GM12878 (cell line): ENCODE measurements around the gene JMJD7. TPM values are rescaled to one million over a fixed set of nuclear protein-coding genes. Genes with fewer than 3 reads are reported as not detected.

Experiments
- ATAC-seq: fragments of 200-7000 bp; cut with Tn5 transposase; 3 replicates; pipeline ENCODE4 v1.9.1; 2020; ENCODE audit warnings: mild to moderate bottlenecking, moderate library complexity
- BruUV-seq: library from RNA; stranded (reverse); fragments of 400-500 nt; replicated peaks from 2 replicates; lab custom pipeline; 2021; lab: Mats Ljungman, UMichigan
- CTCF ChIA-PET: fragments of 300-600 bp; sonication (Branson Sonifier 250); formaldehyde crosslinking; extraction: SDS; loops from one replicate; lab custom pipeline; 2021; ENCODE audit warnings: inconsistent platforms; lab: Yijun Ruan, JAX
- POLR2A ChIA-PET: fragments of 350-600 bp; formaldehyde crosslinking; extraction: SDS; loops from one replicate; lab custom pipeline; 2021; ENCODE audit warnings: inconsistent platforms; lab: Charles Lee
- RAD21 ChIA-PET: fragments of 300-600 bp; sonication (Branson Sonifier 250); formaldehyde crosslinking; loops from one replicate; lab custom pipeline; 2023; ENCODE audit warnings: antibody characterized with exemption; ENCODE audit not compliant: unreplicated experiment; lab: Charles Lee
- SMC1A ChIA-PET: fragments of 300-600 bp; sonication (Branson Sonifier 250); formaldehyde crosslinking; loops from one replicate; lab custom pipeline; 2023; ENCODE audit not compliant: unreplicated experiment, uncharacterized antibody; lab: Charles Lee
- DNase-seq: peaks from one replicate; pipeline ENCODE4 v3.0.0-alpha.2; 2011; ENCODE audit warnings: low read depth, low spot score
- FAIRE-seq: peaks from 3 replicates; lab custom pipeline; 2011; peaks lifted over from hg19 to GRCh38; lab: Jason Lieb, UNC
- H2AFZ ChIP-seq: 2 replicates; pipeline ENCODE4 v1.6.0; 2011; ENCODE audit warnings: low read depth, low read length, control low read depth; ENCODE audit not compliant: control insufficient read depth
- H3K27ac ChIP-seq: 2 replicates; pipeline ENCODE4 v1.5.1; 2011; ENCODE audit warnings: control low read depth; ENCODE audit not compliant: control insufficient read depth, insufficient read depth
- H3K27me3 ChIP-seq, 2 experiments: replicated peaks in 1 of 2; 2 replicates each; pipeline versions ENCODE4 v1.6.0 to v1.6.1; 2011; ENCODE audit warnings: low read length in 1 of 2; ENCODE audit not compliant: control insufficient read depth in 2 of 2, insufficient read depth in 2 of 2
- H3K36me3 ChIP-seq, 2 experiments: 2 replicates each; pipeline ENCODE4 v1.5.1; 2011; ENCODE audit warnings: low read length in 1 of 2; ENCODE audit not compliant: control insufficient read depth in 2 of 2, insufficient read depth in 2 of 2
- H3K4me1 ChIP-seq: 2 replicates; pipeline ENCODE4 v1.6.1; 2011; ENCODE audit warnings: mild to moderate bottlenecking, low read length, moderate library complexity, mixed read lengths; ENCODE audit not compliant: control insufficient read depth, insufficient read depth
- H3K4me2 ChIP-seq: 2 replicates; pipeline ENCODE4 v1.6.0; 2011; ENCODE audit warnings: control low read depth; ENCODE audit not compliant: control insufficient read depth, insufficient read depth
- H3K4me3 ChIP-seq: fragments of 200-600 bp; sonication (generic); 2 replicates; pipeline ENCODE4 v1.5.1; 2016
- H3K79me2 ChIP-seq: 2 replicates; pipeline ENCODE4 v1.6.0; 2011; ENCODE audit warnings: low read length; ENCODE audit not compliant: control insufficient read depth, insufficient read depth
- H3K9ac ChIP-seq: 2 replicates; pipeline ENCODE4 v1.8.0; 2011; ENCODE audit warnings: low read length, control low read depth, mixed read lengths; ENCODE audit not compliant: control insufficient read depth, insufficient read depth
- H3K9me3 ChIP-seq: replicated peaks from 3 replicates; pipeline ENCODE4 v1.5.1; 2011; ENCODE audit warnings: mild to moderate bottlenecking, low read length; ENCODE audit not compliant: control insufficient read depth, insufficient read depth
- H4K20me1 ChIP-seq: 2 replicates; pipeline ENCODE4 v1.6.0; 2011; ENCODE audit not compliant: control insufficient read depth, insufficient read depth
- ASH2L ChIP-seq: fragments of 300-600, 200-600 bp; sonication (generic); IDR thresholded peaks from 2 replicates; pipeline ENCODE4 v1.6.1; 2017; ENCODE audit warnings: low read depth, mild to moderate bottlenecking, borderline replicate concordance
- ATF7 ChIP-seq: fragments of 450-650 bp; IDR thresholded peaks from 2 replicates; pipeline ENCODE4 v1.6.1; 2016; ENCODE audit warnings: low read depth, mild to moderate bottlenecking
- CBX5 ChIP-seq: sonication (generic); IDR thresholded peaks from 2 replicates; pipeline ENCODE4 v1.6.1; 2016; ENCODE audit warnings: low read depth, moderate library complexity, mild to moderate bottlenecking, inconsistent platforms
- CHD1 ChIP-seq: IDR thresholded peaks from 2 replicates; pipeline ENCODE4 v1.6.1; 2012; ENCODE audit warnings: low read depth, low read length, improper control_type of control experiment
- GATAD2B ChIP-seq: fragments of 450-650 bp; conservative IDR thresholded peaks from 2 replicates; pipeline ENCODE4 v1.6.1; 2017; ENCODE audit warnings: low read depth, mild to moderate bottlenecking, moderate library complexity
- HDGF ChIP-seq: fragments of 450-650 bp; IDR thresholded peaks from 2 replicates; pipeline ENCODE4 v1.6.1; 2016; ENCODE audit warnings: antibody characterized with exemption
- IRF5 ChIP-seq: fragments of 450-650 bp; IDR thresholded peaks from 2 replicates; pipeline ENCODE4 v1.6.1; 2017; ENCODE audit warnings: borderline replicate concordance
- KDM1A ChIP-seq: fragments of 200-600 bp; sonication (generic); IDR thresholded peaks from 2 replicates; pipeline ENCODE4 v1.6.1; 2016; ENCODE audit warnings: borderline replicate concordance
- MLLT1 ChIP-seq: fragments of 450-650 bp; IDR thresholded peaks from 2 replicates; pipeline ENCODE4 v1.6.1; 2016; ENCODE audit warnings: mild to moderate bottlenecking
- NR2C2 ChIP-seq: IDR thresholded peaks from 2 replicates; pipeline ENCODE4 v1.6.1; 2011; ENCODE audit warnings: borderline replicate concordance, low read depth; ENCODE audit not compliant: control insufficient read depth, insufficient read length
- RBBP5 ChIP-seq: fragments of 200-600 bp; sonication (generic); conservative IDR thresholded peaks from 2 replicates; pipeline ENCODE4 v1.6.1; 2016
- TBL1XR1 ChIP-seq: IDR thresholded peaks from 2 replicates; pipeline ENCODE4 v1.6.1; 2012; ENCODE audit warnings: low read depth, low read length, improper control_type of control experiment
- TCF3 ChIP-seq: IDR thresholded peaks from 2 replicates; pipeline ENCODE4 v1.6.1; 2012; ENCODE audit warnings: low read depth, mild to moderate bottlenecking, low read length, borderline replicate concordance; ENCODE audit not compliant: insufficient read depth
- TCF7 ChIP-seq: IDR thresholded peaks from 2 replicates; pipeline ENCODE4 v1.6.1; 2014; ENCODE audit warnings: antibody characterized with exemption, borderline replicate concordance
- ZNF217 ChIP-seq: fragments of 450-650 bp; IDR thresholded peaks from 2 replicates; pipeline ENCODE4 v1.6.1; 2017; ENCODE audit warnings: antibody characterized with exemption, mild to moderate bottlenecking
- WGBS: methylation state at CpG from one replicate; pipeline ENCODE4 v1.1.6; 2016; ENCODE audit warnings: low lambda C conversion rate; ENCODE audit not compliant: insufficient replicate concordance, insufficient coverage; ENCODE audit errors: missing lambda C conversion rate; 5-methylcytosine and 5-hydroxymethylcytosine counted together
- in situ Hi-C: fragments of 300-500 bp; cut with MboI; formaldehyde crosslinking; loops from 9 replicates; pipeline ENCODE4 v1.14.3; 2018; ENCODE audit warnings: mixed read lengths
- intact Hi-C: fragments of 100-400 bp; cut with micrococcal nuclease; formaldehyde crosslinking; loops from one replicate; pipeline ENCODE4 v1.14.2; 2022; ENCODE audit not compliant: unreplicated experiment
- polyA plus RNA-seq, 11 experiments: library from polyadenylated mRNA; depleted of rRNA in 4 of 11; unstranded in 6 of 11; stranded (reverse) in 5 of 11; fragments of >200 nt; fragmentation: Nextera tagmentation in 4 of 11; fragmentation: Illumina TruSeq in 1 of 11; extraction: Ambion mirVana in 4 of 11; extraction: Trizol in 1 of 11; gene quantifications; 1 replicate in 1 of 11; 2 replicates in 10 of 11; pipeline versions ENCODE4 v1.2.1 to v1.2.3, GENCODE V29; 2011 to 2016; ENCODE audit warnings: inconsistent platforms in 2 of 11, missing spikeins in 2 of 11, low read depth in 1 of 11
- total RNA-seq, 4 experiments: library from RNA; depleted of rRNA in 3 of 4; stranded (reverse); fragments of >200 nt in 3 of 4; fragmentation: Illumina TruSeq in 1 of 4; extraction: Trizol in 1 of 4; gene quantifications; 2 replicates each; pipeline versions ENCODE4 v1.2.1 to v1.2.3, GENCODE V29; 2013 to 2021

The JMJD7 gene
- total and polyA plus RNA-seq, 10 of the 15 experiments (the other 5 are each of a cell fraction or from before 2014, with no cell fraction given): 0.79 to 12.2 (median 6.5) TPM

GRCh38 chr15:41801185-41801584 lies 26.7 kb upstream of the JMJD7 start (continued):
- TF ChIP-seq IRF5: no peak

GRCh38 chr15:41801850-41802455 lies 25.9 kb upstream of the JMJD7 start:
- BruUV-seq: no TSS peak
- CTCF ChIA-PET: interaction anchor here (0.7 to 5.7 kb wide), 4 partner anchors 9 to 28 kb away, joined by 3 to 66 read pairs (median 9); partner anchors contain the start of gene MAPKBP1
- Histone ChIP-seq H3K27me3 (no peaks in the 10 kb centered on the region), H2AFZ (no peak overlapping the region), H3K79me2 (no peaks in the 10 kb centered on the region; the same call in 1 of the 2 replicates), H3K4me3 (no peak overlapping the region), H3K4me2 (no peak overlapping the region), H3K9me3 (no peaks in the 10 kb centered on the region; the same call in 2 of the 3 replicates), H3K4me1 (peaks cover 14% of the 10 kb centered on the region), H3K9ac (no peak overlapping the region), H3K36me3 (peaks cover 0 to 4% of the 10 kb centered on the region in 2 experiments; a peak in 3 of 4 replicates), H4K20me1 (no peaks in the 10 kb centered on the region), H3K27ac (no peak overlapping the region)
- DNase-seq (no peak), FAIRE-seq (no peak), ATAC-seq (no peak)
- POLR2A ChIA-PET: interaction anchor here (0.9 to 7.0 kb wide), 2 partner anchors 25 to 28 kb away, joined by 3 to 32 read pairs; partner anchors contain the start of gene MAPKBP1
- WGBS: 98% methylated on average over 3 of the region's 3 CpGs
- RAD21 ChIA-PET: interaction anchor here (0.6 to 12.6 kb wide), 2 partner anchors 28 to 34 kb away, joined by 3 to 305 read pairs; partner anchors contain the start of gene MAPKBP1
- in situ Hi-C loops (no loop called here), intact Hi-C loops (no loop called here)
- SMC1A ChIA-PET: interaction anchor here (0.8 to 5.9 kb wide), 2 partner anchors 24 to 29 kb away, joined by 3 to 72 read pairs; partner anchors contain the start of gene MAPKBP1
- no peak for TF ChIP-seq KDM1A
- TF ChIP-seq ASH2L: no peak
- TF ChIP-seq NR2C2: no peak
- no peak for TF ChIP-seq GATAD2B
- TF ChIP-seq TCF3: no peak
- no peak for TF ChIP-seq HDGF
- no peak for TF ChIP-seq MLLT1
- no peak for TF ChIP-seq ATF7
- TF ChIP-seq ZNF217: no peak
- no peak for TF ChIP-seq RBBP5
- TF ChIP-seq CBX5: no peak
- no peak for TF ChIP-seq CHD1
- TF ChIP-seq TBL1XR1: no peak
- no peak for TF ChIP-seq TCF7
- TF ChIP-seq IRF5: no peak
